Measurements from ENCODE around the gene XAB2.

Gene XAB2

DNA sequence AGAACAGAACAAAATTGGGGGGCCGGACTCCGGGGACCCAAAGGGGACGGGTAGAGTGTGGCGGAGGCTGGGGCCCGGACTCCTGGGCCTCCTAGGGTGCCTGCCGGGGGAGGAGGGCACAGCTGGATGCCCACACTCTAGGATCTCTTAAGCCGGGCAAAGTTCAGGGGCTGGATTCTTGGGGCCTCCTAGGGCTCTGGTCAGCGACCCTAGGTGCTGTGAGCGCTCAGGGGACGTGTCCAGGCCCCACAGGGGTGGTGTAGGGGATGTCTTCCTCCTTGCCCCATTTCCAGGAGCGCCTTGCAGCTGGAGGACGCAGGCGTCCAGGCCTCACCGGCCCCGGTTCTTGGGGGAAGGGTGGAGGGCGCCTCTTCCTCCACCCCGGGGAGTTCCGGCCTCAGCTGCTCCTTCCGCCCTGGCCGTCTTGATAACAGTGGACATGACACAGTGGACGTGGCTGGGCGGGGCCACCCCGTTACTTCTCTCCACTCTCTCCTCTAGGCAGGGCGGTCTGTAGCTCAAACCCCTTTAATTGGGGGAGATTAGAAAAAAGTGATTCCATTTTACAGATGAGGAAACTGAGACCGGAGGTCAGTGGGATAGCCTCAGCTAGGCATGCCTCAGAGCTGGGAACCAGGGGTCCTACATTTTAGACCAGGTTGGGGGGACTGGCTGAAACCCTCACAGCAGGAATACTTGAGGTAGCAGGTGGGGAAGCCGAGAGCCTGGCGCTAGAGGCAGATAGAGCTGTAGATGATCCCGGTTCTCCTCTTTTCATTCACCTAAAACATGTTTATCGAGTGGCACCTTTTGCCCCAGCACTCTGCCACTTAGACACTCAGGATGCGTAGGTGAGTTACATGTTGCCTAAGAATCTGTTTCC is 8.3 kb upstream of the XAB2 start:
- H3K4me3 ChIP-seq (ENCODE audit: low read depth, low read length) = peak overlapping the region; percentile 94
- TF ChIP-seq, protein P1, sequence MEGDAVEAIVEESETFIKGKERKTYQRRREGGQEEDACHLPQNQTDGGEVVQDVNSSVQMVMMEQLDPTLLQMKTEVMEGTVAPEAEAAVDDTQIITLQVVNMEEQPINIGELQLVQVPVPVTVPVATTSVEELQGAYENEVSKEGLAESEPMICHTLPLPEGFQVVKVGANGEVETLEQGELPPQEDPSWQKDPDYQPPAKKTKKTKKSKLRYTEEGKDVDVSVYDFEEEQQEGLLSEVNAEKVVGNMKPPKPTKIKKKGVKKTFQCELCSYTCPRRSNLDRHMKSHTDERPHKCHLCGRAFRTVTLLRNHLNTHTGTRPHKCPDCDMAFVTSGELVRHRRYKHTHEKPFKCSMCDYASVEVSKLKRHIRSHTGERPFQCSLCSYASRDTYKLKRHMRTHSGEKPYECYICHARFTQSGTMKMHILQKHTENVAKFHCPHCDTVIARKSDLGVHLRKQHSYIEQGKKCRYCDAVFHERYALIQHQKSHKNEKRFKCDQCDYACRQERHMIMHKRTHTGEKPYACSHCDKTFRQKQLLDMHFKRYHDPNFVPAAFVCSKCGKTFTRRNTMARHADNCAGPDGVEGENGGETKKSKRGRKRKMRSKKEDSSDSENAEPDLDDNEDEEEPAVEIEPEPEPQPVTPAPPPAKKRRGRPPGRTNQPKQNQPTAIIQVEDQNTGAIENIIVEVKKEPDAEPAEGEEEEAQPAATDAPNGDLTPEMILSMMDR (IDR thresholded peaks at IDR 0.05; ENCODE audit: control insufficient read depth, extremely low read depth, insufficient read depth) = no peak
- no peak for DNase-seq (ENCODE audit: low read depth)

DNA sequence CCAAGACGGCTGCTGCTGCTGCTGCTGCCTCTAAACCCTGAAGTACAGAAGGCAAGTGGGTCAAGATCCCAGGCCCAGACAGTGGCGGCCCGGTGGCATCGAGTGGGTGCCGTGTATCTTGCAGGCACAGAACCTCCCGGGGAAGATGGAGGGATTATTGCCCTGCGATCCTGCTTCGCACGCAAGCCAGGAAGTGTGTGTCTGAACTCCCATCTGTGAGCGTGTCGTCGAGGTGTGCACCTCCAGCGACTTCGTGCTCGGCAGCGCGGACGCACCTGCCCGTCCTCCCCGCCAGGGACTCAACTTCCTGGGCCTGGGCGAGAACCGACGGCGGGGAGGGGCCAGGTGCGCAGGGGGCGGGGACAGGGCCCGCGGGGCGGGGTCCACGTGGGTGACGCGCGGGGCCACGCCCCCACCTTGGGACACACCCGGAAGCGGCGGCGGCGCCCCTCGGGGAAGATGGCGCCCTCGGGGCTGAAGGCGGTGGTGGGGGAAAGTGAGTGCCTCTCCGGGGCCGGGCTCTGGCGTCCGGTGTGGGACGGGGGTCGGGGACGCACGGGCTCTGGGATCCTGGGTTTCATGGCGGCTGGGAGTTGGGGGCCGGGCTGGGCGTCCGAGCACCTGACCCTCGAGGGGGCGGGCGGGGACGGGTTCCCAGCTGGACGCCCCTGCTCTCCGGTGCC is 7.5 kb upstream of the XAB2 start, which contains the start of gene STXBP2:
Gene STXBP2 (plus strand): TSS at position 420 of the 683 bp plus-strand sequence. CDS start 40 bp downstream, at position 460.
- TF ChIP-seq, protein P1 (IDR thresholded peaks at IDR 0.05; ENCODE audit: control insufficient read depth, extremely low read depth, insufficient read depth) = no peak
- peak; percentile 35 for DNase-seq (ENCODE audit: low read depth)

DNA sequence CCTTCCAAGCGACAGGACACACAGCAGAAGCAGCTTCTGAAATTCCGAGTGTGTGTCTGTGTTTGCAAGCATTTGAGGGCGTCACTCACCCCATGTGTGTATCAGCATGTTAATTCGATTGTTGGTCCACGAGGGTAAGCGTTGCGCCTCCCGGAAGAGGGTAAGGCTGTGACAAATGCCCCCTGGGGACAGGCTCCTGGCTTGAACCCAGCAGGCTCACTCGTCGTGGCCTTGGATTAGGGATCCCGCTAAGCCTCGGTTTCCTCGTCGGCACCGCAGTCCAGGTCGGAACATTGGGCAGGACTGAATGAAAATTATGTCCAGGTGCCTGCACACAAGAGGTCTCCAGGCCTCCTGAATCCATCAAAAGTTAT is 7.0 kb upstream of the XAB2 start:
- DNase-seq (ENCODE audit: low read depth) = no peak
- TF ChIP-seq, protein P1 (IDR thresholded peaks at IDR 0.05; ENCODE audit: control insufficient read depth, extremely low read depth, insufficient read depth) = no peak
- H3K4me3 ChIP-seq (ENCODE audit: low read depth, low read length) = peak overlapping the region; percentile 94; the same call in 1 of the 2 replicates

More for the DNA sequence above, 7.5 kb upstream of the XAB2 start, which contains the start of gene STXBP2:
- peak within 1 kb of the TSS; percentile 94 for H3K4me3 ChIP-seq (ENCODE audit: low read depth, low read length)

DNA sequence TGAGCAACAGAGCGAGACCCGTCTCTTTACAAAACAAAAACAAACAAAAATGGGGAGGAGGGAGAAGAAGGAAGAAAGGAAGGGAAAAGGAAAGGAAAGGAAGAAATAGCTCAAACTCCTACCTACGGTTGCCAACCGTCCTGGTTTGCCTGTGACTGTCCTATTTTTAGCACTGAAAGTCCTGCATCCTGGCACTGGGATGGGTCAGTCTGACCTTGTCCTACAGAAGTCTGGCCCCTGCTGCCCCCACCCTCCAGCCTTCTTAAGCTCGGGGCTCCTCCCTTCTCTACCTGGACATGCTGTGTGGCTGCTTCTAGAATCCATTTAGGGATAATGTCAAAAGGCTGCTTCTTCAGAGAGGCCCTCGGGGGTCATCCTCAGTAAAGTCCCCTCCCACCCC is 6.3 kb upstream of the XAB2 start:
- TF ChIP-seq, protein P1 (IDR thresholded peaks at IDR 0.05; ENCODE audit: control insufficient read depth, extremely low read depth, insufficient read depth) = no peak
- H3K4me3 ChIP-seq (ENCODE audit: low read depth, low read length) = no peak overlapping the region
- no peak for DNase-seq (ENCODE audit: low read depth)

DNA sequence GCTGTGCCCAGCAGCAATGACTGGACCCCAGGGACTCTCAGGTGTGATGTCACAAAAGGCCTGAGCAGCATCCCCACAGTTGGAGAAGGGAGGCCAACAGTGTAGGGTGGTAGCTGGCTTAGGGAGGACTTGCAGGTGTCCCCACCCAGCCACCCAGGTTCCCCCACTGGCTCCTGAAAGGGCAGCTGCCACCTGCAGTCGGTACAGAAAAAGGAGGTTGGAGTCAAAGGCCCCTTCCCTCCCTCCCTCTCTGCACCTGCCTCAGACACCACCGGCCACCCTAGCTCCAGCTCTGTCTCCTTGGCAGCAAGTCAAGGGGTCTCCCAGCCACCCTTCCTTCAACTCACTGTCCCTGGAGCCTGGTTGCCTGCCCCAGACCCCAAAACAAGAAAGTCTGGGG is 4.4 kb upstream of the XAB2 start, which contains the start of gene PCP2:
Gene PCP2 (minus strand): TSS at position 22 of the 400 bp plus-strand sequence. CDS start 262 bp downstream, outside the sequence.
- H3K4me3 ChIP-seq (ENCODE audit: low read depth, low read length) = no peak within 1 kb of the TSS
- TF ChIP-seq, protein P1 (IDR thresholded peaks at IDR 0.05; ENCODE audit: control insufficient read depth, extremely low read depth, insufficient read depth) = no peak
- DNase-seq (ENCODE audit: low read depth) = no peak

DNA sequence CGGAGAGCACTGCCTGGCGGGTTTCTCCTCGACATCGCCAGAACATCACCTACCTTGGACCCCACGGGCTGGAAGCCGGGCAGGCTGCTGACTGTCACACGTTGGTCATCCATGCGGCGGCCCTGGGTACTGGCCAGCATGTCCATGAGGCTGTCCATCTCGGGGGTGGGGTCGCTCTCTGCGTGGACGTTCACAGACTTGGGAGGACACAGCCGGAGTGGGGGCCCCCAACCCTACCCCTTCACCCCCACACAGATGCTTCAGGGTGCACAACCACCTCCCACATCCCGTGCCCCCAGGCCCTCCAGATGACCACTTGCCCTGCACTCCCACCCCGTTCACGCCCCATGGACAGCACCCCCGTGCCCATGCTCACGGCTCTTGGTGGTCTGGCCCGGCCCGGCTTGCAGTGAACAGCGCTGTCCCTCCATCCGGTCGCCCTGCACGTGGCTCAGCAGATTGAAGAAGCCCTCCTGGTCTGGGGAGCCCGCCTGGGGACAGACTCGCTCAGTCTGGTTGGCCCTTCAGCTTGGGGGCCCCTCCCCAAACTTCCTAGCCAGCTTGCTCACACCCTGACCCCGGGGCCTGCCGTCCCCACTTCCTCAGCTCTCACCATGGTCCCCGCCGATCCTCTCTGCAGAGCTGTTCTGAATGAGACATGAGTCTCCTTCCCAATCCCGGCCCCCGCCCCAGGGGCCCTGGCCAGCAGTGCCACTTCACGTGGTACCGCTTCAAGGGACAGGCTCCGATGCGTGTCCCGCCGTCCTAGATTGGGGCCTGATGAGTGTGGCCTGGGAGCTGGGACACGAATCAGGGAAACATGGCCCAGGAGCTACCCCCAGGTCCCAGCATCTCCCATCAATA is 3.2 kb upstream of the XAB2 start:
- no peak overlapping the region for H3K4me3 ChIP-seq (ENCODE audit: low read depth, low read length)
- no peak for DNase-seq (ENCODE audit: low read depth)
- TF ChIP-seq, protein P1 (IDR thresholded peaks at IDR 0.05; ENCODE audit: control insufficient read depth, extremely low read depth, insufficient read depth) = no peak
